Ramos (cell line): Measurements from ENCODE around the gene LSM7.

Source experiments
- in situ Hi-C: fragments of 300-500 bp; cut with MboI; formaldehyde crosslinking; loops from one replicate; pipeline ENCODE4 v1.14.3; 2022; ENCODE audit warnings: low sequenced_read_pairs; ENCODE audit not compliant: unreplicated experiment

LSM7 gene

DNA sequence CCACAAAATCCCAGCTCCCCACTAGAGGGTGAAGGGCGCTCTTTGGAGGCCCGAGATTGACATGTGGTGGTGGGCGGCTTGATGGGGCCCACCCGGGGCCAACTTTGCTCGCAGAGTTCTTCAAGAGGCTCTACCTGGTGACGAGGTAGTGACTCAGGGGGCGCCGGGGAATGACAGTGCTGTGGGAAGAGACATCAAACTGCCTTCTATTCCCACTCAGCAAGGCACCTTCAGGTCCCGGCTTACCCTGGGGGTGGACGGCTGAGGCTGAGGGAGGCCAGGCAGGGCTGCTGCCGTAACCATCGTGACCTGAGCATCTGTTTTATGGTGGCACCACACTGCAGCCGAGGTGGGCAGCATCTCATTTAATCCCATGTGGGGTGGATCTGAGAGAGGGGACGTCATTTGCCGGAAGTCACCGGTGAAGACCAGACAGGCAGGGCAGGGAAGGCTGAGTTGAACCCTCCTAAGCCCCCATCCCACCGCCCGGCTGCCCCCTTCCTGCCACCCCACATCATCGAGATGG lies 22.0 kb downstream of the LSM7 start:
- in situ Hi-C loops: no loop called here

DNA sequence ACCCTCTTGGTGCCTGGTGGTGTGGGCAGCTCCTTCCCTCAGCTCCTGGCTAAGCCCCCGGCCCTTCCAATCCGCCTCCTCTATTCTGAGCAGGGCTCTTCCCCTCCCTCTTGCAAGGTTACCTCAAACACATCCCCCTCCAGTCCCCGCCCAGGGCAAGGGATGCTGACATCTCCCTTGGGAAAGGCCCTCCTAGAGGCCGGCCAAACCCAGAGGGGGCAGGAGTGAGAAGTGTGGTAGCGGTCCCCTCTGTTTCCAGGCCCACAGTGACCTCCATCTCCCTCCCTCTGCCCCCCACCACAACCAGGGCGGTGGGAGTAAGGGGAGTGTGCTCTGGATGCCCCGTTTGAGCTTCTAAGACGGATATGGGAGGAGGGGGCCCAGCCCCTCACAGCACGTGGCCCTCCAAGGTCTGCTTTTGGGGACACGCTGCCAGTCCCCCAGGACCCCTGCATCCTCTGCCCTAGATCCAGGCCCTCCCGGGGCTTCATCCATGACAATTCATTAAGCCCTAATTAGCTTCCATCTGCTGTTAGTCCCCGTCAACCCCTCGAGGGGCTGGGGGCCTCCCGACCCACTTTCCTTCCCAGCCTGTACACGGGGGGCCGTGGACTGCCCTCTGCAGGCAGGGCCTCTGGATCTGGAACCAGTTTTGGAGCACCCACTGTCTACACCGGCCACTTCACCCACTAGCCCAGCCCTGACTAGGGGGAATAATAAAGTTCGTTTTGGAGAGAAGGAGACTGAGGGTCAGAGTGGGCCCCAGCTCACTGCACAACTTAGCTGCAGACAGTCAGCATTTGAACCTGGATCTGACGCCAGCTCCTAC lies 22.7 kb downstream of the LSM7 start:
- in situ Hi-C loops: no loop called here

DNA sequence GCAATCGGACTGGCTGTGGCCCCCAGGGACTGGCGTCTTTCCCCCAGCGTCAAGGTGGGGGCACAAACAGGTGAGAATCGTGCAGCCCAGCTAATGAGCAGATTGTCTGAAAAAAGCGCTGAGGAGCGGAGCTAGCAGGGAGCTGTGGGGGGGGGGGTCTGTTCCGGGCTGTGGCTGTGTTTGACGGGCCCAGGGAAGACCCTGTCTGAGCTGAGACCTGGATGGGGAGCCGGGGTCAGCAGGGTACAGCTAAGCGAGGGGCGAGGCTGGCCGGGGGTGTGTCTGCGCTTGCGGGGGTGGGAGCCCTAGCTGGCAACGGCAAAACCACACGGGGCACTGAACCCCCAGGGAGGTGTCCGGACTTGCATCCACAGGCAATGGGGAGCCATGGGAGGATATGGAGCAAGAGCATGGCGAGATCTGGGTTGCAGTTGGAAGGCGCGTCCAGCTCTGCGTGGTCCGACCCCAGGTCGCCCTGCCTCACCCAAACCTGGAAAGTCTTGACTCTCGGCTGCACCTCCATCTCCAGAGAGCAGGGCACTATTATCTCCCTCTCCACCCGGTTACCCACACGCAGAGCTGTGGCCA lies 25.1 kb downstream of the LSM7 start:
- in situ Hi-C loops: no loop called here

DNA sequence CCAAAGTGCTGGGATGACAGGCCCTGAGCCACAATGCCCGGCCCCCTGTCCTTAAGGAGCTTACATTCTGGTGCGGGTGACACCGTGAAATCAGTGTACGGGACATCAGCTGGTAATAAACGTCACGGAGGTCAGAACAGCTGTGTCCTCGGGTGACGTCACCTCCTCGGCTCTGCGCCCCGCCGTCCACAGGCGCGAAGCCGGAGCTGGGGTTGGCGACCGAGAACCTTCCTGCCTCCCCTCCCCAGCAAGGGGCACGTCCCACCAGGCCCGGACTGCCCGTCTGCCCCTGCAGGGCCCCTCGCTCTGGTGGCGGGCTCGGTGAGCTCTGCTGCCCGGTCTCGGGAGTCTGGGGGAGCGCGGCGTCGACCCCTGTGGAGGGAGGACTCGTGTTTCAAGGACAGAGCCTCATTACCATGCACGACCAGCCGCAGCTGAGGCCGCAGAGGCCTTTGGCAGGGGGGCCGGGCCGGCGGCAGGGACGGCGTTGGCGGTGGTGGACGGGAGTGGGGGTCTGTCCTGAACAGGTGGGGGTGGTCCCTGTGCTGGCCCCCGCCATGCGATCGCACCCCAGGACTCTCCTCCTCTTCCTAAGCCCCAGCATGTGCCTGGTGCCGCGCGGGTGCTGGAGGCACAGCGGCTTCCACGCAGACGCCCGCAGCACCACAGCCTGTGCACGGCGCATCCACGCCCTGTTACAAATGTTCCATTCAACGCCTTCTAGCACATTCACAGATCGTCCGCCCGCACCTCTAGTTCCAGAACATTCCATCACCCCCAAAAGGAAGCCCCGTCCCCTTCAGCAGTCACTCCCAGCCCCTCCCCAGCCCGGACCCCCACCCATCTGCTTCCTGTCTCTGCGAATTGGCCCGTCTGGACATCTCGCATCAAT lies 25.8 kb downstream of the LSM7 start:
- in situ Hi-C loops: no loop called here

DNA sequence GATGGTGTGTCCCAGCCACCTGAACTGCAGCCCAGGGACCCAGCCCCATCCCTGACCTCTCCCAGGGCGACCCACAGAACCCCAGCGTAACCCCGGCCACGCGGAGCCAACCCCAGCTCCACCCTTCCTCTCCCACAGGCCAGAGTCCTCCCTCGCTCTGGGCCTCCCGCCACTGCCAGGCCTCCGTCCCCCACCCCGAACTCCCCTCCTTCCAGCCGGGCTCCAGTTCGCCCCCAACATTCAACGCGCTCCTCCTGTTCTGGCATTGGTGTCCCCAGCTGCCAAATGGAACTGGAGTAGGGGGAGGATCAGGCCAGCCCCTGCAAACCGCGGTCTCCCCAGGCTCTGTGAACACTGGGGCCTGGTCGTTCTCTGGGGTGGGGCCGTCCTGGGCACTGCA lies 27.9 kb downstream of the LSM7 start:
- in situ Hi-C loops: no loop called here

DNA sequence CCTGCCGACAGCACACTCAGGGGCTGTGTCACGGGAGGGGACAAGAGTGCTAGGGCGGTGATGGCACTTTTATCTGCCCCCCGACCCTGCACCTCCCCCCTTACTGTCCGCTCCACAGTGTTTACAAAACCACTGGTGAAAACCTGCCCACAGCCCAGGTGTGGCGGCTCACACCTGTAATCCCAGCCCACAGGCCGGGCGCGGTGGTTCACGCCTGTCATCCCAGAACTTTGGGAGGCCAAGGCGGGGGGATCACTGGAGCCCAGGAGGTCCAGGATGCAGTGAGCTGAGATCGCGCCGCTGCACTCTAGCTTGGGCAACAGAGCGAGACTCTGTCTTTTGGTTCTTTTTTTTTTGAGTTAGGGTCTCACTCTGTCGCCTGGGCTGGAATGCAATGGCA lies 32.2 kb downstream of the LSM7 start:
- in situ Hi-C loops: no loop called here

DNA sequence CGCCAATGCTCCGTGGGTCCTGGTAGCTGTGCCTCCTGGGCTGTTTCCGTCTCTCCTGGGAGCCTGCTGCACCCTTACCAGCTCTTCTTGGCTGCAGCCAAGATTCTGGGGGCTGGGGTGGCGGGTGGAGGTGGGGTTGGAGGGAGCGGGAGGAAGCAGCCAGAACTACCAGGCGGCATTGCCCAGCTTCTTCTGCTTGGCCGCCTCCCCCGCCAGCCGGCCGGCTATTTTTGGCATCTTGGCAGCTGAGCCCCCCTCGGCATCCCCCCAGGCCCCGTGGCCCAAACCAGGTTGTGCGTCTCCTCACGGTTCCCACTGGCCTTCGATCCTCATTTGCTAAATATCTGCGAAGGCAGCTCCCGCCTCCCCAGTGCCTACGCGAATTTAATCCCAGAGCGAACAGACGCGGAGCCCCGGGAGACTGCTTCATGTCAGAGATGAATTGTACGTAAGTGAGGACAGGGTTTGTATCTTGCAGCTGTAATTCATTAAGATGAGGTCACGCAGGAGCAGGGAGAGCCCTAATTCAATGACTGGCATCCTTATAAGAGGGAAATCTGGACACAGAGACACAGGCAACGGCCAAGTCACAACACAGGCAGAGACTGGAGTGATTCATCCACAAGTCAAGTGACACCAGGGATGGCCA lies 33.6 kb downstream of the LSM7 start:
- in situ Hi-C loops: no loop called here

DNA sequence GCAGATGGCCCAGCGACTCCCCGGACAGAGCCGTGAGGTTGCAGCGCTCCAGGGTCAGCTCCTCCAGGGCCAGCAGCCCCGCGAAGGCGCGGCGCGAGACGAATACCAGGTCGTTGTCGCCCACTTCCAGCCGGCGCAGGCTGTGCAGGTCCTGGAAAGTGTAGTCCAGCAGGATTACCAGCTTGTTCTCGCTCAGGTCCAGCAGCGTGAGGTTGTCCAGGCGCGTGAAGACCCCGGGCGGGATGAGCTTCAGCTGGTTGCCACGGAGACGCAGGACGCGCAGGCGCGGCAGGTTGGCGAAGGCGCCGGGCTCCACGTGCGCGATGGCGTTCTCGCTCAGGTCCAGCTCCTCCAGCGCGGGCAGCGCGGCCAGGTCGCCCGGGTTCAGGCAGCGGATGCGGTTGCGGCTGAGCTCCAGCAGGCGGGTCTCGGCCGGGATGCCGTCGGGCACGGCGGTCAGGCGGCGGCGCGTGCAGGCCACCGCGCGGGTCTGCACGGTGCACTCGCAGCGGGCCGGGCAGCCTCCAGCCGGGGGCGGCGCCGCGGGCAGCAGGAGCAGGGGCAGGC lies 37.1 kb downstream of the LSM7 start:
- in situ Hi-C loops: no loop called here

DNA sequence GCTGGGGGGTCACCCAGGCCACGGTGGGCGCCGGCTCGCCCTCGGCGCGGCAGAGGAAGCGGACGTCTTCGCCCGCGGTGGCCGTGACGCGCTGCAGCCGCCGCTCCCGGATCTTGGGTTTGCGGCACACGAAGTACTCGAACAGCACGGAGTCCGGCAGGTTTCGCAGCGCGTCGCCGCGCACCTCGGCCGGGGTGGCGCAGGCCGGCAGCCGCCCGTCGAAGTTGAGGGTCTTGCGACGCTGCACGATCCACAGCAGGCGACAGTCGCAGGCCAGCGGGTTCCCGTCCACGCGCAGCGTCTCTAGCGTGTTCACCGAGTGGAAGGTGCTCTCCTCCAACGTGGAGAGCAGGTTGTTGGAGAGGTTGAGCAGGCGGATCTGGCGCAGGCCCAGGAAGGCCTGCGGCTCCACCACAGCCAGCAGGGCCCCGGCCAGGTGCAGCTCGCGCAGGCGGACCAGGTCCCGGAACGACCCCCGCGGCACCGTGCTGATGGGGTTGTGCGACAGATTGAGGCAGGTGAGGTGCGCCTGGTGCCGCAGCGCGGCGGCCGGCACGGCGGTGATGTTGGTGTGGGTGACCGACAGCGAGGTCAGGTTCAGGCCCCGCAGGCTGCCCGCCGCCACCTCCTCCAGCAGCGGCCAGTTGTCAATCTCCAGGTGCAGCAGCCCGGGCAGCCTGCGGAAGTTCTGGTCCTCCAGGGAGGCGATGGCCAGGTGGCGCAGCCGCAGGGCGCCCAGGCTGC lies 37.8 kb downstream of the LSM7 start:
- in situ Hi-C loops: no loop called here

DNA sequence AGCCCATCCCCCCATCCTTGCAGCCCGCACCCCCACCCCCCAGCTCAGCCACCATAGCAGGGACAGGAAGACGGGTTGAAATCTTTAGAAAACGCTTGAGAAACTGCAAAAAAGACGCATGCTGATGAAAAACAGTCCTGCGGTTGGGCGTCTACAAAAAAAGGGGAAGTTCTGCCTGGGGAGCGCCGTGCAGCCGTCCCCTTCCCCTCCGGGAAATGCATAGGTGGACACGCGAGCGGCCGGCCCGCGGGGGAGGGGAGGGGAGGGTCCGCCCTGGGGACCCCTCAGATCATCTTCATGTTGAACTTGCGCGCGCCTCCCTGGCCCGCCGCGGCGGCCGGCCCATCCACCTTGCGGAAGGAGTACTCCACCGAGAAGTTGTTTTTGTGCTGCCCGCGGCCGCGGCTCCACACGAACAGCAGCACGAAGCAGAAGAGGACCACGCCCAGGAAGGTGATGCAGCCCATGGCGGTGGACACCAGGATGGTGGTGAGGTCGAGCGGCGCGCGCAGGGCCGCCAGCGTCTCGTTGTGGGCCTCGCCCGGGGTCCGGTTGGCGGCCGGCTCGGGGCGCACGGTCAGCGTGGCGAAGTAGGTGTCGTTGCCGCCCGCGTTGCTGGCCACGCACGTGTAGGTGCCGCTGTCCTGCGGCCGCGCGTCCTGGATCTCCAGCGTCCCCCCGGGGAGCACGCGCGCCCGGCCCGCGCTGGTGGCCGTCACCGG lies 38.5 kb downstream of the LSM7 start:
- in situ Hi-C loops: no loop called here

DNA sequence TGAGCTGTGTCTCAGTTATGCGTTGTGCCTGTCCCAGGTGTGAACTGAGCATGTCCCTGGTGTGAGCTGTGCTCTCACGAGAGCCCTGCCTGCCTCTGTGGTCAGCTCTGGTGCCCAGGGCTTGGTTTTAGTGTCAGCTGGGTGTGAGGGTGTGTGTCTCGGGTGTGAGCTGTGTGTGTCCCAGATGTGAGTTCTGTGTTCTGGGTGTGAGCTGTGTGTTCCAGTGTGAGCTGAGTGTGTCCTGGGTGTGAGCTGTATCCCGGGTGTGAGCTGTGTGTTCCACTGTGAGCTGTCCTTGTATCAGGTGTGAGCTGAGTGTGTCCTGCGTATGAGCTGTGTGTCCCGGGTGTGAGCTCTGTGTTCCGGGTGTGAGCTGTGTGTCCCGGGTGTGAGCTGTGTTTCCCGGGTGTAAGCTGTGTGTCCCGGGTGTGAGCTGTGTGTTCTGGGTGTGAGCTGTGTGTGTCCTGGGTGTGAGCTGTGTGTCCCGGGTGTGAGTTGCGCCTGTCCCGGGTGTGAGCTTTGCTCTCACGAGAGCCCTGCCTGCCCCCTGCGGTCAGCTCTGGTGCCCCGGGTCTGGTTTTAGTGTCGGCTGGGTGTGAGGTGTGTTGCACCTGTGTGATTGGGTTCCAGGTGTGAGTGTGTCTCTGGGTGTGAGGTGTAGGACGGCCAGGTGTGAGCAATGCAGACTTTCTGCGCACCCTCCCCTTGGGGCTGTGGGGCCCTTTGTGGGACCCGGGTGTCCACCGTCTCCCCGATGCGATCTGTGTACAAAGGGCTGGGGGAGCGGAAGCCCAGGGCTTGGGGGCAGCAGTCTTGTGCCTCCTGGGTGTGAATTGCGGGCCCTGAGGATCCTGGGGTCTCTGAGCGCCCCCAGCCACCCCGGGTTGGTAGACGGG lies 39.3 kb downstream of the LSM7 start:
- in situ Hi-C loops: no loop called here

DNA sequence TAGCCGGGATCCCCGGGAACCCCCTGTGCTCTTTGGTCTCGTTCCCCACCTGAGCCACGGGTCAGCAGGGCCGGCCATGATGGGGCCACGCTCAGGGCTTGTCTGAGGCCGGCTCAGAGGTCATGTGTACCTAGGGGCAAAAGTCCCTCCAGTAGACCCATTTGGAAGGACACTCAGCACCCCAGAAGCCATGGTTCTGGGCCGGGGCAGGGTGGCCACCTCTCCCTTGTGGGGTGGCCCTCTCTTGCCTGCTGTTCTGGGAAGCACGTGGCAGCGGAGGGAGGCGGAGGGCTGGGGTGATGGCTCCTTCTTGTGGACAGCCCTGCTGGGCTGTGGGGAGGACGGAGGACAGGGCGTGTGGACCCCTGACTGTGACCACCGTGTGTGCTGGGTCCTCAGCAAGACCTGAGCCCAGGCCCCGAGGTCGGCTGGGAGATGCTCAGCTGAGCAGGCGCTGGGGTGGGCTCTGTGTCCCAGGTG lies 40.0 kb downstream of the LSM7 start:
- in situ Hi-C loops: no loop called here

DNA sequence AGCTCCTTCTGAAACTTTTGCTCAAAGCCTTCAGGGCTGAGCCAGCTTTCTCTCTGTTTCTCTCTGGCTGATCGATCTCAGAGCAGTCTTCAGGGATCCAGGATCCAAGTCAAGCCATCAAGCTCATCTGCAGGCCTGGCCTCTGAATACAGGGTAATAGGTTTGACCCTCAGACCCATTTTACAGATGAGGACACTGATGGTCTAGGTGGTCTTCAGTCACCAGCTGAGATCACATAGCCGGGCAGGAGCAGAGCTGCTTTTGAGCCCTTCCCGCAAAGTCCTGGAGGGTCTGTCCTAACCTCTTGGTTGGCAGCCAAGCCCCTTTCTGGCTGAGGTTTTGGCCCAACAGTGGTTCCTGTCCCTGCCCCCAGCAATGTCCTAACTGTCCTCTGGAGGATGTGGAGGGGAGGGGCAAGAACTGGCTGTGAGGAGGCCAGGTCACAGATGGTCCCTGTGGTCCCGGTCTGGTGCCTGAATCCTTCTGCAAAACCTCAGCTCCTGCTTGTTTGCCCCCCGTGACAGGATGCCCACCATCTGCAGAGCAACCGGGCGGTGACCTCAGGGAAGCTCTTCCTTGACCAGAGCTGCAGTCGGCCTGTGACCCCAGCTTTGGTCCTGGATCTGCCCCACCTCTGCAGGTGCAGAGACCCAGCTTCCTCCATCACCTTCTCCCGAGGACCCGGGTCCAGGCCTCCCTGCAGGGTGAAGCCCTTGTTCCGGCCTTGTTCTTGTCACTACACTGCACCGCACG lies 40.6 kb downstream of the LSM7 start:
- in situ Hi-C loops: no loop called here

DNA sequence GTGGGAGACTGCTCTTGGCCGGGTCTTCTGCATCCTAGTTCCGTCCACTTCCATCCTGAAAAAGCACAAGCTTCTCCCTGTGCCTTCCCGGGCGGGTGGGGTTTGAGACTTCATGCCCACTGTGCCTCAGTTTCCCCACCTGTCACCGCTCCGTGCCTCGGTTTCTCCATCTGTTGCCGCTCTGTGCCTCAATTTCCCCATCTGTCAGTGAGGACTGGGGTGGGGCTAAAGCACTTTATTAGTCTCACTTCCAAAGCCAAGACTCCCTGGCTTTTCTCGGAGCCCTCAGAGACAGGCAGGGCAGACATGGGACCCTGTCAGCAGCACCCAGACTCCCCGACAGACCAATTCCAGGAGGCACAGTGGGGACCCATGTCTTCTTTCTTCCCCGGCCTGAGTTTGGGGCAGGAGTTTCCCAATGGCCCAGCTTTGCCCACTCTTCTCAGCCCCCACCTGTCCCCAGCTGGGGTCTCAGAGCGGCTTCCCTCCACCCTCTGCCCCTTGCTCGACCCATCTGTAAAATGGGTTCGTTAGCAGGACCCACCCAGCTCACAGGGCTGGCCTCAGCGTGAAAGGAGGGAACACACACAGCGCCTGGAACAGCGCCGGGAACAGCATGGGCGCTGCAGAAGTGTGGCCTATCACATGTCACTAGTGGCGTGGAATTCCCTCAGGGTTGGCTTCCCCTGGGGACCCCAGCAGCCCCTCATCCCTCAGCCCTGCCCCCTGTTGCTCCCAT lies 41.8 kb downstream of the LSM7 start:
- in situ Hi-C loops: no loop called here

DNA sequence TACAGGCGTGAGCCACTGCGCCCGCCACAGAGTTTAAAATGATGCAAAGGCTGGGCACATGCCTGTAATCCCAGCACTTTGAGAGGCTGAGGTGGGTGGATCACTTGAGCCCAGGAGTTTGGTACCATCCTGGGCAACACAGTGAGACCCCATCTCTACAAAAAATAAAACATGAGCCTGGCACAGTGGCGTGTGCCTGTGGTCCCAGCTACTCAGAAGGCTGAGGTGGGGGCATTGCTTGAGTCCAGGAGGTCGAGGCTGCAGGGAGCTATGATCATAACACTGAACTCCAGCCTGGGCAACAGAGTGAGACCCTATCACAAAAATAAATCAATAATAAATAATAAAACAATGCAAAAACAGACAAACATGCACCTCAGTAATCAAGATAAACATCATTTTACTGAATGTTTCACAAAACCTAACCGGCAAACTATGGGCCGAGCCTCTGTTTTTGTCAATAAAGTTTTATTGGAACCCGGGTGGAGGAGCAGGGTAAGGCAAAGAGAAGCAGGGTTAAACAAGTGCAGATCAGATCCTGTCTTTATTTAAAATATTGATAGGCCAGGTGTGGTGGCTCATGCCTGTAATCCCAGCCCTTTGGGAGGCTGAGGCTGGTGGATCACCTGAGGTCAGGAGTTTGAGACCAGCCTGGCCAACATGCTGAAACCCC lies 44.4 kb downstream of the LSM7 start:
- in situ Hi-C loops: no loop called here

DNA sequence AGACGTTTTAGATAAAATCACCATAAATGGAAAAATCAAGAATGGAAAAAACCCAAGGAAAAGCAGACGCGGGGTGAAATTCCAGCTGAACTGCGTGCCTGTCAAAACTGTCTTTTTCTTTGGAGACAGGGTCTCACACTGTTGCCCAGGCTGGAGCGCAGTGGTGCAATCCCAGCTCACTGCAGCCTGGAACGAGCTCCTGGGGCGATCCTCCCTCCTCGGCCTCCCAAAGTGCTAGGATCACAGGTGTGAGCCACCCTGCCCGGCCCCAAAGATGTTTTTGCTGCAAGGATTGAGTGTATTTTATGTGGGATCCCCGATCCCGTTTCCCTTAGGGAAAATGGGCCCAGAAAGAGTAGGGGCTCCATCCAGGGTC lies 45.5 kb downstream of the LSM7 start:
- in situ Hi-C loops: no loop called here
